ENCODE data around the gene DNER. TPM values are rescaled to one million over a fixed set of nuclear protein-coding genes. Genes with fewer than 3 reads are reported as not detected.
"Not testable (repeated sequence)": the region's sequence is repeated elsewhere in the genome, so short reads cannot be mapped to it uniquely, and the experiment has no call there.

The DNER gene
- total and polyA plus RNA-seq, 4 donors = 0.01 TPM; not detected in 3

GRCh38 chr2:229622495-229623355, 91.6 kb downstream of the DNER start:
- no peak for DNase-seq (ENCODE audit: low spot score)
- no peaks in the 10 kb centered on the region for H3K9me3 ChIP-seq (ENCODE audit: control insufficient read depth in 4 of 4, low read length in 3 of 4)
- no peak overlapping the region for H3K9ac ChIP-seq (ENCODE audit: low read depth in 1 of 2, low read length in 2 of 2)
- H3K27ac ChIP-seq (ENCODE audit: low read depth in 1 of 2, low read length in 2 of 2) = no peak overlapping the region
- H3K27me3 ChIP-seq (ENCODE audit: control insufficient read depth in 4 of 4, insufficient read depth in 4 of 4, low read length in 3 of 4) = no peaks in the 10 kb centered on the region
- no peaks in the 10 kb centered on the region for H3K36me3 ChIP-seq (ENCODE audit: control insufficient read depth in 4 of 4, insufficient read depth in 3 of 4, low read depth in 1 of 4, low read length in 3 of 4)
- H3K4me1 ChIP-seq (ENCODE audit: control insufficient read depth in 4 of 4, insufficient read depth in 4 of 4, low read length in 3 of 4) = no peaks in the 10 kb centered on the region
- no peak overlapping the region for H3K4me3 ChIP-seq (ENCODE audit: low read depth in 1 of 3, low read length in 3 of 3)
- TF ChIP-seq MAX (IDR thresholded peaks at IDR 0.05) (no peak), YY1 (IDR thresholded peaks at IDR 0.05) (no peak), SP1 (IDR thresholded peaks at IDR 0.05) (no peak), EGR1 (IDR thresholded peaks at IDR 0.05; ENCODE audit: low read depth in 2 of 2) (no peak), FOXA1 (IDR thresholded peaks at IDR 0.05) (no peak), JUND (IDR thresholded peaks at IDR 0.05) (no peak), HNF4A (conservative IDR thresholded peaks at IDR 0.05) (no peak)
- WGBS = 85% methylated on average over 12 of the region's 12 CpGs

GRCh38 chr2:229620759-229621158, 93.6 kb downstream of the DNER start:
- H3K9me3 ChIP-seq (ENCODE audit: control insufficient read depth in 4 of 4, low read length in 3 of 4) = no peaks in the 10 kb centered on the region
- WGBS = 68% methylated on average over 5 of the region's 5 CpGs
- no peak overlapping the region for H3K9ac ChIP-seq (ENCODE audit: low read depth in 1 of 2, low read length in 2 of 2)
- H3K27ac ChIP-seq (ENCODE audit: low read depth in 1 of 2, low read length in 2 of 2) = no peak overlapping the region
- H3K4me3 ChIP-seq (ENCODE audit: low read depth in 1 of 3, low read length in 3 of 3) = no peak overlapping the region
- H3K4me1 ChIP-seq (ENCODE audit: control insufficient read depth in 4 of 4, insufficient read depth in 4 of 4, low read length in 3 of 4) = no peaks in the 10 kb centered on the region
- no peaks in the 10 kb centered on the region for H3K36me3 ChIP-seq (ENCODE audit: control insufficient read depth in 4 of 4, insufficient read depth in 3 of 4, low read depth in 1 of 4, low read length in 3 of 4)
- DNase-seq (ENCODE audit: low spot score) = no peak
- H3K27me3 ChIP-seq (ENCODE audit: control insufficient read depth in 4 of 4, insufficient read depth in 4 of 4, low read length in 3 of 4) = no peaks in the 10 kb centered on the region
- no peak for TF ChIP-seq HNF4A (conservative IDR thresholded peaks at IDR 0.05)
- no peak for TF ChIP-seq TAF1 (conservative IDR thresholded peaks at IDR 0.05)
- no peak for TF ChIP-seq YY1 (IDR thresholded peaks at IDR 0.05)

GRCh38 chr2:229620289-229620688, 94.1 kb downstream of the DNER start:
- H3K27ac ChIP-seq (ENCODE audit: low read depth in 1 of 2, low read length in 2 of 2) = no peak overlapping the region
- H3K9me3 ChIP-seq (ENCODE audit: control insufficient read depth in 4 of 4, low read length in 3 of 4) = no peaks in the 10 kb centered on the region
- no peaks in the 10 kb centered on the region for H3K4me1 ChIP-seq (ENCODE audit: control insufficient read depth in 4 of 4, insufficient read depth in 4 of 4, low read length in 3 of 4)
- 76% methylated on average over 8 of the region's 8 CpGs for WGBS
- H3K36me3 ChIP-seq (ENCODE audit: control insufficient read depth in 4 of 4, insufficient read depth in 3 of 4, low read depth in 1 of 4, low read length in 3 of 4) = no peaks in the 10 kb centered on the region
- no peak for TF ChIP-seq EGR1 (IDR thresholded peaks at IDR 0.05; ENCODE audit: low read depth in 2 of 2)
- no peak for TF ChIP-seq HNF4A (conservative IDR thresholded peaks at IDR 0.05)
- TF ChIP-seq FOXA1 (IDR thresholded peaks at IDR 0.05) = no peak
- no peak for TF ChIP-seq RXRA (IDR thresholded peaks at IDR 0.05)
- TF ChIP-seq FOXA2 (IDR thresholded peaks at IDR 0.05) = no peak
- no peak for DNase-seq (ENCODE audit: low spot score)
- H3K27me3 ChIP-seq (ENCODE audit: control insufficient read depth in 4 of 4, insufficient read depth in 4 of 4, low read length in 3 of 4) = no peaks in the 10 kb centered on the region
- no peak overlapping the region for H3K4me3 ChIP-seq (ENCODE audit: low read depth in 1 of 3, low read length in 3 of 3)
- no peak overlapping the region for H3K9ac ChIP-seq (ENCODE audit: low read depth in 1 of 2, low read length in 2 of 2)

GRCh38 chr2:229616433-229616832, 97.9 kb downstream of the DNER start:
- WGBS = 85% methylated on average over 3 of the region's 3 CpGs
- TF ChIP-seq ATF3 (IDR thresholded peaks at IDR 0.05) = no peak
- no peak for TF ChIP-seq YY1 (IDR thresholded peaks at IDR 0.05)
- no peak for TF ChIP-seq MAX (IDR thresholded peaks at IDR 0.05)
- Histone ChIP-seq H3K4me1 (ENCODE audit: control insufficient read depth in 4 of 4, insufficient read depth in 4 of 4, low read length in 3 of 4) (no peaks in the 10 kb centered on the region), H3K36me3 (ENCODE audit: control insufficient read depth in 4 of 4, insufficient read depth in 3 of 4, low read depth in 1 of 4, low read length in 3 of 4) (no peaks in the 10 kb centered on the region), H3K27me3 (ENCODE audit: control insufficient read depth in 4 of 4, insufficient read depth in 4 of 4, low read length in 3 of 4) (no peaks in the 10 kb centered on the region), H3K27ac (ENCODE audit: low read depth in 1 of 2, low read length in 2 of 2) (no peak overlapping the region), H3K9me3 (ENCODE audit: control insufficient read depth in 4 of 4, low read length in 3 of 4) (no peaks in the 10 kb centered on the region), H3K9ac (ENCODE audit: low read depth in 1 of 2, low read length in 2 of 2) (no peak overlapping the region), H3K4me3 (ENCODE audit: low read depth in 1 of 3, low read length in 3 of 3) (no peak overlapping the region)
- no peak for DNase-seq (ENCODE audit: low spot score)

- WGBS = 81% methylated on average over 4 of the region's 4 CpGs
- H3K4me1 ChIP-seq (ENCODE audit: control insufficient read depth in 4 of 4, insufficient read depth in 4 of 4, low read length in 3 of 4); H3K9ac ChIP-seq (ENCODE audit: low read depth in 1 of 2, low read length in 2 of 2); H3K27me3 ChIP-seq (ENCODE audit: control insufficient read depth in 4 of 4, insufficient read depth in 4 of 4, low read length in 3 of 4); H3K36me3 ChIP-seq (ENCODE audit: control insufficient read depth in 4 of 4, insufficient read depth in 3 of 4, low read depth in 1 of 4, low read length in 3 of 4); H3K27ac ChIP-seq (ENCODE audit: low read depth in 1 of 2, low read length in 2 of 2); DNase-seq (ENCODE audit: low spot score); H3K4me3 ChIP-seq (ENCODE audit: low read depth in 1 of 3, low read length in 3 of 3); H3K9me3 ChIP-seq (ENCODE audit: control insufficient read depth in 4 of 4, low read length in 3 of 4): not testable (repeated sequence)
Measured at GRCh38 chr2:229614021-229614420, 100.3 kb downstream of the DNER start.
